Measurements from ENCODE around the gene ARHGEF10L.

- TF ChIP-seq PATZ1 (tag by site-specific recombination; IDR thresholded peaks at IDR 0.05) (no peak), ZNF785 (tag by site-specific recombination; IDR thresholded peaks at IDR 0.05) (no peak), ZNF658 (tag by site-specific recombination; IDR thresholded peaks at IDR 0.05) (no peak), YY1 (tag by site-specific recombination; IDR thresholded peaks at IDR 0.05) (no peak), KLF1 (tag by site-specific recombination; IDR thresholded peaks at IDR 0.05) (no peak), ZNF837 (tag by site-specific recombination; IDR thresholded peaks at IDR 0.05) (no peak), TCF7L2 (IDR thresholded peaks at IDR 0.05; ENCODE audit: borderline replicate concordance, low read depth, low read length) (no peak)
- TF ChIP-seq, protein P1, sequence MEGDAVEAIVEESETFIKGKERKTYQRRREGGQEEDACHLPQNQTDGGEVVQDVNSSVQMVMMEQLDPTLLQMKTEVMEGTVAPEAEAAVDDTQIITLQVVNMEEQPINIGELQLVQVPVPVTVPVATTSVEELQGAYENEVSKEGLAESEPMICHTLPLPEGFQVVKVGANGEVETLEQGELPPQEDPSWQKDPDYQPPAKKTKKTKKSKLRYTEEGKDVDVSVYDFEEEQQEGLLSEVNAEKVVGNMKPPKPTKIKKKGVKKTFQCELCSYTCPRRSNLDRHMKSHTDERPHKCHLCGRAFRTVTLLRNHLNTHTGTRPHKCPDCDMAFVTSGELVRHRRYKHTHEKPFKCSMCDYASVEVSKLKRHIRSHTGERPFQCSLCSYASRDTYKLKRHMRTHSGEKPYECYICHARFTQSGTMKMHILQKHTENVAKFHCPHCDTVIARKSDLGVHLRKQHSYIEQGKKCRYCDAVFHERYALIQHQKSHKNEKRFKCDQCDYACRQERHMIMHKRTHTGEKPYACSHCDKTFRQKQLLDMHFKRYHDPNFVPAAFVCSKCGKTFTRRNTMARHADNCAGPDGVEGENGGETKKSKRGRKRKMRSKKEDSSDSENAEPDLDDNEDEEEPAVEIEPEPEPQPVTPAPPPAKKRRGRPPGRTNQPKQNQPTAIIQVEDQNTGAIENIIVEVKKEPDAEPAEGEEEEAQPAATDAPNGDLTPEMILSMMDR (tag by site-specific recombination; IDR thresholded peaks at IDR 0.05) = no peak
Measured at GRCh38 chr1:17710889-17711576, 171.5 kb downstream of the ARHGEF10L start.
